HepG2 (cell line): ENCODE measurements around the gene HYCC2. TPM values are rescaled to one million over a fixed set of nuclear protein-coding genes. Genes with fewer than 3 reads are reported as not detected.

Experiments
- ATAC-seq: fragments of 200-7000 bp; cut with Tn5 transposase; 3 replicates; pipeline ENCODE4 v1.9.1; 2020; ENCODE audit warnings: mild to moderate bottlenecking, moderate library complexity
- BruUV-seq: library from RNA; stranded (reverse); fragments of 400-500 nt; replicated peaks from 2 replicates; lab custom pipeline; 2021; lab: Mats Ljungman, UMichigan
- CTCF ChIA-PET: fragments of 300-600 bp; formaldehyde crosslinking; extraction: SDS; loops from one replicate; lab custom pipeline; 2021; ENCODE audit warnings: low total read pairs, inconsistent platforms, low intra/inter-chr PET ratio; lab: Yijun Ruan, JAX
- POLR2A ChIA-PET: fragments of 350-600 bp; sonication (Branson Sonifier 250); formaldehyde crosslinking; loops from one replicate; lab custom pipeline; 2020; ENCODE audit warnings: antibody characterized with exemption, inconsistent platforms; lab: Yijun Ruan, JAX
- DNase-seq: peaks from one replicate; pipeline ENCODE4 v3.0.0-alpha.2; 2015; ENCODE audit warnings: low spot score
- FAIRE-seq: peaks from 3 replicates; lab custom pipeline; 2011; peaks lifted over from hg19 to GRCh38; lab: Jason Lieb, UNC
- H2AFZ ChIP-seq: one replicate; pipeline ENCODE4 v1.6.1; 2011; ENCODE audit warnings: low read length, inconsistent platforms
- H3K27ac ChIP-seq: fragments of 300-600 bp; 3 replicates; pipeline ENCODE4 v1.8.0; 2011; ENCODE audit warnings: mixed run types, mild to moderate bottlenecking, mixed read lengths, low read length, inconsistent platforms; ENCODE audit not compliant: insufficient read depth; ENCODE audit errors: extremely low read length
- H3K27me3 ChIP-seq, 2 experiments: fragments of 200-600 bp in 1 of 2; 2 replicates in 1 of 2; 3 replicates in 1 of 2; pipeline versions ENCODE4 v1.6.0 to v1.8.0; 2011; ENCODE audit warnings: low read length in 2 of 2, mild to moderate bottlenecking in 2 of 2, moderate library complexity in 2 of 2, inconsistent platforms in 1 of 2; ENCODE audit not compliant: insufficient read depth in 2 of 2, control insufficient read depth in 1 of 2
- H3K36me3 ChIP-seq, 2 experiments: fragments of 200-600 bp in 1 of 2; replicated peaks in 1 of 2; 2 replicates in 1 of 2; 3 replicates in 1 of 2; pipeline versions ENCODE4 v1.5.1 to v1.8.0; 2011; ENCODE audit warnings: low read length in 2 of 2, inconsistent platforms in 1 of 2; ENCODE audit not compliant: insufficient read depth in 2 of 2, control insufficient read depth in 1 of 2
- H3K4me1 ChIP-seq: 2 replicates; pipeline ENCODE4 v1.5.1; 2012; ENCODE audit warnings: low read length, inconsistent platforms; ENCODE audit not compliant: insufficient read depth
- H3K4me2 ChIP-seq: 2 replicates; pipeline ENCODE4 v1.6.0; 2011; ENCODE audit warnings: low read depth, low read length, inconsistent platforms
- H3K4me3 ChIP-seq, 3 experiments: fragments of 200-600 bp in 1 of 3; sonication (generic), shearing (Covaris generic) in 1 of 3; replicated peaks in 1 of 3; 2 replicates each; pipeline ENCODE4 v1.5.1; 2011 to 2016; ENCODE audit warnings: low read length in 3 of 3, inconsistent platforms in 2 of 3, low read depth in 2 of 3, mild to moderate bottlenecking in 2 of 3, control low read depth in 1 of 3, mixed read lengths in 1 of 3; ENCODE audit not compliant: insufficient read depth in 1 of 3
- H3K79me2 ChIP-seq: one replicate; pipeline ENCODE4 v1.6.1; 2011; ENCODE audit warnings: low read length, inconsistent platforms; ENCODE audit not compliant: insufficient read depth
- H3K9ac ChIP-seq: 2 replicates; pipeline ENCODE4 v1.6.0; 2011; ENCODE audit warnings: mild to moderate bottlenecking, low read depth, low read length, inconsistent platforms; ENCODE audit not compliant: insufficient read depth
- H3K9me3 ChIP-seq: 2 replicates; pipeline ENCODE4 v1.5.1; 2012; ENCODE audit warnings: mild to moderate bottlenecking, low read length
- H4K20me1 ChIP-seq: 2 replicates; pipeline ENCODE4 v1.6.0; 2011; ENCODE audit warnings: inconsistent platforms, mild to moderate bottlenecking, low read length, moderate library complexity; ENCODE audit not compliant: insufficient read depth
- JUN ChIP-seq: sonication (generic); formaldehyde crosslinking; IDR thresholded peaks from 2 replicates; pipeline ENCODE4 v1.4.0; 2020; ENCODE audit warnings: mild to moderate bottlenecking, missing genetic modification reagents
- NR2F1 ChIP-seq, 2 experiments: fragments of 450-650 bp in 1 of 2; formaldehyde crosslinking in 1 of 2; IDR thresholded peaks; 2 replicates each; pipeline versions ENCODE4 v1.5.0 to v1.6.1; 2016 to 2020; ENCODE audit warnings: mild to moderate bottlenecking in 1 of 2, missing compliant biosample characterization in 1 of 2, missing genetic modification reagents in 1 of 2, moderate library complexity in 1 of 2
- SOX13 ChIP-seq, 3 experiments: fragments of 450-650 bp in 1 of 3; sonication (generic) in 1 of 3; formaldehyde crosslinking in 1 of 3; IDR thresholded peaks in 2 of 3; conservative IDR thresholded peaks in 1 of 3; 2 replicates each; pipeline versions ENCODE4 v1.5.0 to v1.6.1; 2016 to 2020; ENCODE audit warnings: antibody characterized with exemption in 1 of 3, mild to moderate bottlenecking in 1 of 3, missing compliant biosample characterization in 1 of 3, missing genetic modification reagents in 1 of 3, moderate library complexity in 1 of 3
- ZNF558 ChIP-seq: sonication (generic); formaldehyde crosslinking; IDR thresholded peaks from 2 replicates; pipeline ENCODE4 v1.9.0; 2022; ENCODE audit warnings: mild to moderate bottlenecking, missing genetic modification reagents, borderline replicate concordance
- WGBS: methylation state at CpG from one replicate; pipeline ENCODE4 v1.1.6; 2017; ENCODE audit warnings: low lambda C conversion rate; 5-methylcytosine and 5-hydroxymethylcytosine counted together
- in situ Hi-C: cut with HindIII; loops from 2 replicates; pipeline ENCODE4 v1.10.0; 2017; ENCODE audit warnings: low pct_unique_long_range_greater_than_20kb; ENCODE audit not compliant: extremely low pct_ligation_motif_present
- intact Hi-C: fragments of 100-400 bp; cut with micrococcal nuclease; formaldehyde crosslinking; loops from one replicate; pipeline ENCODE4 v1.10.0; 2022; ENCODE audit not compliant: unreplicated experiment
- polyA plus RNA-seq, 8 experiments: library from polyadenylated mRNA; depleted of rRNA in 3 of 8; stranded (reverse) in 7 of 8; unstranded in 1 of 8; fragments of >200 nt; fragmentation: Illumina TruSeq in 4 of 8; extraction: Trizol in 4 of 8; gene quantifications; 2 replicates each; pipeline versions ENCODE4 v1.2.1 to v1.2.3, GENCODE V29; 2011 to 2016; ENCODE audit warnings: low read depth in 4 of 8, missing spikeins in 1 of 8, mixed read lengths in 1 of 8; ENCODE audit not compliant: insufficient read depth in 1 of 8
- total RNA-seq, 5 experiments: library from RNA; depleted of rRNA; stranded (reverse); fragments of >200 nt; fragmentation: Illumina TruSeq; extraction: Trizol; gene quantifications; 2 replicates each; pipeline ENCODE4 v1.2.3, GENCODE V29; 2016; ENCODE audit warnings: low read depth in 1 of 5

Gene HYCC2
- total and polyA plus RNA-seq, 2 of the 13 experiments (the other 11 are each of a cell fraction or from before 2014, with no cell fraction given): 4.7 to 13.9 TPM

DNA sequence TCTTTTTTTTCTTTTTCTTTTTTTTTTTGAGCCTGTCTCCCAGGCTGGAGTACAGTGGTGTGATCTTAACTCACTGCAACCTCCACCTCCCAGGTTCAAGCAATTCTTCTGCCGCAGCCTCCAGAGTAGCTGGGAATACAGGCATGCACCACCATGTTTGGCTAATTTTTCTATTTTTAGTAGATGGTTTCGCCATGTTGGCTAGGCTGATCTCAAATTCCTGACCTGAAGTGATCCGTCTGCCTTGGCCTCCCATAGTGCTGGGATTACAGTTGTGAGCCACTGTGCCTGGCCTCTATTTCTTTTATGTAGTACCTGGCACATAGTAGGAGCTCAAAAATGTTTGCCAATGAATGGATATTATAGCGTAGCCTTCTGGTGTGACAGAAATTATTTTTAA, 37.7 kb upstream of the HYCC2 start:
- Histone ChIP-seq H3K4me3 (no peak overlapping the region), H3K27ac (no peak overlapping the region), H3K27me3 (no peaks in the 10 kb centered on the region), H3K9me3 (no peaks in the 10 kb centered on the region), H3K4me1 (peaks cover 40% of the 10 kb centered on the region), H4K20me1 (no peaks in the 10 kb centered on the region), H3K4me2 (no peak overlapping the region), H2AFZ (no peak overlapping the region), H3K9ac (no peak overlapping the region)
- in situ Hi-C loops (no loop called here), intact Hi-C loops (no loop called here)
- ChIA-PET POLR2A (no interaction called here), CTCF (no interaction called here)
- no peak for FAIRE-seq
- DNase-seq: no peak
- BruUV-seq: no TSS peak
- WGBS: 95% methylated on average over 4 of the region's 4 CpGs
- TF ChIP-seq SOX13 (IDR thresholded peaks at IDR 0.05): no peak
- TF ChIP-seq SOX13 (CRISPR knock-in tag; conservative IDR thresholded peaks at IDR 0.05 in 1 of 2, IDR thresholded peaks at IDR 0.05 in 1 of 2): no peak
- no peak for TF ChIP-seq NR2F1 (CRISPR knock-in tag; IDR thresholded peaks at IDR 0.05)
- TF ChIP-seq JUN (CRISPR knock-in tag): no peak
- TF ChIP-seq, all 625 proteins: peak for 0
- Histone ChIP-seq H3K36me3 (no peaks in the 10 kb centered on the region), H3K79me2 (no peaks in the 10 kb centered on the region)
- ATAC-seq: no peak

- no peaks in the 10 kb centered on the region for H4K20me1 ChIP-seq
- no peak for TF ChIP-seq ZNF558 (CRISPR knock-in tag)
- no peak overlapping the region for H3K4me2 ChIP-seq
- CTCF ChIA-PET: no interaction called here
- peaks cover 34% of the 10 kb centered on the region for H3K4me1 ChIP-seq
- FAIRE-seq (no peak), ATAC-seq (no peak), DNase-seq (no peak)
- POLR2A ChIA-PET: interaction anchor here (1.6 kb wide), 1 partner anchor 8 kb away, joined by 11 read pairs; the partner anchor contains the start of gene CFLAR
- H3K9ac ChIP-seq: no peak overlapping the region
- no peaks in the 10 kb centered on the region for H3K27me3 ChIP-seq
- intact Hi-C loops: no loop called here
- WGBS: 98% methylated on average over 2 of the region's 2 CpGs
- H3K4me3 ChIP-seq: no peak overlapping the region
- no peak overlapping the region for H3K27ac ChIP-seq
- in situ Hi-C loops: no loop called here
- H3K79me2 ChIP-seq: no peaks in the 10 kb centered on the region
- no peak overlapping the region for H2AFZ ChIP-seq
- H3K36me3 ChIP-seq: no peaks in the 10 kb centered on the region
- no TSS peak for BruUV-seq
- H3K9me3 ChIP-seq: no peaks in the 10 kb centered on the region
Observed at GRCh38 chr2:201108341-201108740, 36.9 kb upstream of the HYCC2 start.
